Gastrocnemius medialis (tissue), 4 donors: Measurements from ENCODE around the gene GCAT.

ENCODE experiments used
- CTCF ChIP-seq, 5 experiments: fragments of 450-650 bp in 3 of 5; fragments of 200-600 bp in 2 of 5; sonication (generic) in 2 of 5; IDR thresholded peaks in 4 of 5; conservative IDR thresholded peaks in 1 of 5; 1 replicate in 4 of 5; 2 replicates in 1 of 5; pipeline ENCODE4 v1.5.1; 2016 to 2019; ENCODE audit warnings: antibody characterized with exemption in 5 of 5, mild to moderate bottlenecking in 3 of 5, moderate library complexity in 3 of 5
- POLR2A ChIP-seq, 2 donors: fragments of 450-650 bp; IDR thresholded peaks; one replicate each; pipeline ENCODE4 v1.6.1; 2017; ENCODE audit warnings: antibody characterized with exemption in 2 of 2, mild to moderate bottlenecking in 2 of 2, moderate library complexity in 2 of 2

DNA sequence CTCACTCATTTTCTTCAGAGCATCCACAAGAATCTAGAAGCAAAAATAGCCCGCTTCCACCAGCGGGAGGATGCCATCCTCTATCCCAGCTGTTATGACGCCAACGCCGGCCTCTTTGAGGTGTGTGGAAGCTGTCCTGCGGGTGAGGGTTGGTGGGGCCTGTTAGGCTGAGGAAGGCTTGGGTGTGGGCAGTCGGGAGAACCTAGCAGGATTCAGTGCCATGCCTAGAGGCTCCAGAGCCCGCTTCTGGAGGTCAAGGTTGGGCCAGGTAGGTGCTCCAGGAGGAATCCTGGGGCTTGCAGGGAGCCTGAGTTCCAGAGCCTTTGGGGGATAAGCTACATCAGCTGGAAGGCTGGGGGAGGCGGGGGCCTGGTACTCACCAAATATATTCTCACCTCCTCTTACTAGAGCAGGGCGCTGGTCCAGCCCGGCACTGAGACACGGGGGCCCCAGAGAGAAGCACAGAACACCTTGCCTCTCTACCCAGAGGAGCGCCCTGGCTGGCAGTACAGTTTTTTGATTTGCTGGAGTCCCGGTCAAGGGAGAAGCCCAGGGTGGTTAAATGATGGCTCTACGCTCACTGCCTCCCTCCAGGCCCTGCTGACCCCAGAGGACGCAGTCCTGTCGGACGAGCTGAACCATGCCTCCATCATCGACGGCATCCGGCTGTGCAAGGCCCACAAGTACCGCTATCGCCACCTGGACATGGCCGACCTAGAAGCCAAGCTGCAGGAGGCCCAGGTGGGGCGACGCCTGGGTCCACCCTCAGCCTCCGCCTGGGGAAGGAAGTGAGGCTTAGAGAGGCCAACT is 5.3 kb downstream of the GCAT start:
- TF ChIP-seq CTCF (IDR thresholded peaks at IDR 0.05 in 4 of 5, conservative IDR thresholded peaks at IDR 0.05 in 1 of 5) (no peak), POLR2A (IDR thresholded peaks at IDR 0.05) (no peak)
